ENCODE data around the gene MXRA7. TPM values are rescaled to one million over a fixed set of nuclear protein-coding genes. Genes with fewer than 3 reads are reported as not detected.
A peak's percentile ranks its signal among the peaks of the same experiment; 100 is the strongest.
"Not testable (repeated sequence)": the region's sequence is repeated elsewhere in the genome, so short reads cannot be mapped to it uniquely, and the experiment has no call there.

The MXRA7 gene
- total and polyA plus RNA-seq, 4 donors: 136 to 173 (median 161) TPM

DNA sequence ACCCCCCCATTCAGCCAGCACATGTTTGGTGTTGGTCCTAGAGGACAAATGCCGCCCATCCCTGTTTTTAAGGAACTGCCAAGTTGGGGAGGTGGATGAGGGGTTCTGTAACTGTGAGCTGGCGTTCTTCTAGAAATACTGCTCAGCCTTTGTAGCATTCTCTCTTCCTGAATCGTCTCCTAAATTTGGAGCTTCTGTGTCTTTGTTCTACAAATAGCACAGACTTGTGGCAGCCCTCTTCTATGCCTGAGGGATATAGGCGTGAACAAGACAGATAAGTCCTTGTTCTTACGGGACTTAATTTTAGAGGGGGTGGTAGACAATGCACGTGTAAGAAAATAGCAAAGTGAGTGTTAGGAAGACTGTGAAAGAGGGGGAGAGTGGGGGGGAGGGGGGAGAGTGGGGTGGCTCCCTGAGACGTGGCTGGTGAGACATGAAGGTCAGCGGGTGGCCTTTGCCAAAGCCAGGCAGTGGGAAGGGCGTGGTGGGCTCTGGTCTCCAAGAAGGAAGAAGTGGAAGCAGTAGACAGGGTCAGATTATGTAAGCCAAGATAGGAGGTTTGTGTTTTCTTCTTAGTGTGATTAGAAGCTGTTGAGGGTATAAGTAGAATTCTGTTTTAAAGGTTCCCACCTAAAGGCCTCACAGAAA is 37.1 kb upstream of the MXRA7 start:
- no peaks in the 10 kb centered on the region for H3K4me1 ChIP-seq (ENCODE audit: control insufficient read depth, insufficient read depth, low read length)
- no peak overlapping the region for H3K4me3 ChIP-seq (ENCODE audit: low read depth, low read length)
- WGBS (ENCODE audit: insufficient coverage): 75% methylated on average over 7 of the region's 9 CpGs
- no peak for DNase-seq (ENCODE audit: low read depth in 4 of 6, low spot score in 6 of 6)
- no peaks in the 10 kb centered on the region for H3K27me3 ChIP-seq (ENCODE audit: control insufficient read depth, insufficient read depth, low read length)
- H3K36me3 ChIP-seq (ENCODE audit: control insufficient read depth, insufficient read depth, low read length): peaks cover 50% of the 10 kb centered on the region
- no peak overlapping the region for H3K27ac ChIP-seq (ENCODE audit: low read depth, low read length)
- H3K9me3 ChIP-seq (ENCODE audit: control insufficient read depth, insufficient read depth, low read length): no peaks in the 10 kb centered on the region

DNA sequence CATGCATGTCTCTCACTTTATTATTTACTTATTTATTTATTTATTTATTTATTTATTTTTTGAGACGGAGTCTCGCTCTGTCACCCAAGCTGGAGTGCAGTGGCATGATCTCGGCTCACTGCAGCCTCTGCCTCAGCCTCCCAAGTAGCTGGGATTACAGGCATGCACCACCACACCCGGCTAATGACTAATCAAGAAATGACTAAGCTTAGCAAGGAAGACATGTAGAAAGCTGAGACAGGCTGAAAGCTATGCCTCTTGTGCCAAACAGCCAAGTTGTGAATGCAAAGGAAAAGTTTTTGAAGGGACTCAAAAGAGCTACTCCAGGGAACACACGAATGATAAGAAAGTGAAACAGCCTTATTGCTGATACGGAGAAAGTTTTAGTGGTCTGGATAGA is 35.0 kb upstream of the MXRA7 start:
- H3K4me1 ChIP-seq (ENCODE audit: control insufficient read depth, insufficient read depth, low read length); H3K27ac ChIP-seq (ENCODE audit: low read depth, low read length); H3K27me3 ChIP-seq (ENCODE audit: control insufficient read depth, insufficient read depth, low read length); DNase-seq (ENCODE audit: low read depth in 4 of 6, low spot score in 6 of 6); H3K9me3 ChIP-seq (ENCODE audit: control insufficient read depth, insufficient read depth, low read length); H3K4me3 ChIP-seq (ENCODE audit: low read depth, low read length): not testable (repeated sequence)
- H3K36me3 ChIP-seq (ENCODE audit: control insufficient read depth, insufficient read depth, low read length): peaks cover 50% of the 10 kb centered on the region
- WGBS (ENCODE audit: insufficient coverage): 87% methylated on average over 3 of the region's 6 CpGs

DNA sequence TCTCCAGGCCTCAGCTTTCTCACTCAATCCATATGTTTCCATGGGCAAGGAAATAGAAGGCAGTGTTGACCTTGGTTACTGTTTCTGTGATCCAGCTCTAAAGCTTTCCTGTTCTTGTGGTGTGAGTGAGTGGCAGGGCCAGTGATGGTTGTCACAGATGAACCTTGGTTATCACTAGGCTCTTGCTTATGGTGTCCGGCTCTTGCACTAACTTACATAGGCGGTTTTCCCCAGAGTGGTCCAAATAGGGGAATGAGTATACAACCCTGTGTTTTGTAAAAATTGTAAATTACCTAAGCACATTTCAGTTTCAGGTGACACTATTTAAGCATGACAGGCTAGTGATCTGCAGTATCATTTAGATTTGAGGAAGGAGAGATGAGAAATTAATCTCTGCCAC is 34.0 kb upstream of the MXRA7 start:
- peaks cover under 1% of the 10 kb centered on the region for H3K4me1 ChIP-seq (ENCODE audit: control insufficient read depth, insufficient read depth, low read length)
- no peak for DNase-seq (ENCODE audit: low read depth in 4 of 6, low spot score in 6 of 6)
- no peak overlapping the region for H3K27ac ChIP-seq (ENCODE audit: low read depth, low read length)
- peaks cover 47% of the 10 kb centered on the region for H3K36me3 ChIP-seq (ENCODE audit: control insufficient read depth, insufficient read depth, low read length)
- WGBS (ENCODE audit: insufficient coverage): 100% methylated on average over 1 of the region's 2 CpGs
- no peaks in the 10 kb centered on the region for H3K9me3 ChIP-seq (ENCODE audit: control insufficient read depth, insufficient read depth, low read length)
- H3K27me3 ChIP-seq (ENCODE audit: control insufficient read depth, insufficient read depth, low read length): no peaks in the 10 kb centered on the region
- H3K4me3 ChIP-seq (ENCODE audit: low read depth, low read length): no peak overlapping the region

DNA sequence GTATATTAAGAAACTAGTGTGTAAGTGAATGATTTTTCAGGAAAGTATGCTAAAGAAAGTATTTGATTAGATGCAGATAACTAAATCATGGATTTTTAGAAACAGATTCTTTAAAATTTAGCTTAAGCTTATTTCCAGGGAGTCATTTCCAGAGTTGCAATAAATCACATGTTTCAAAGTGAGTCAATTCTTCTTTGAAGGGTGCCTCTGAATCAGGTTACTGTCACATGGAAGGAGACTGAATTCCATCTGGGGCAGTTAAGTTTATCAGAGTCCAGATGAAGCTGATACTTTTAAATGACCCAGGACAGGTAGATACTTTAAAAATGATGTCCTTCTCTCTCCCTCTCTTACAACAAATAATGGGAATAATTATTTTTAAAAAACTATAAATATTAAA is 32.2 kb upstream of the MXRA7 start:
- Histone ChIP-seq H3K4me1 (ENCODE audit: control insufficient read depth, insufficient read depth, low read length) (peaks cover 3% of the 10 kb centered on the region), H3K27me3 (ENCODE audit: control insufficient read depth, insufficient read depth, low read length) (no peaks in the 10 kb centered on the region), H3K27ac (ENCODE audit: low read depth, low read length) (no peak overlapping the region), H3K4me3 (ENCODE audit: low read depth, low read length) (no peak overlapping the region), H3K9me3 (ENCODE audit: control insufficient read depth, insufficient read depth, low read length) (no peaks in the 10 kb centered on the region), H3K36me3 (ENCODE audit: control insufficient read depth, insufficient read depth, low read length) (peaks cover 32% of the 10 kb centered on the region)
- no peak for DNase-seq (ENCODE audit: low read depth in 4 of 6, low spot score in 6 of 6)

DNA sequence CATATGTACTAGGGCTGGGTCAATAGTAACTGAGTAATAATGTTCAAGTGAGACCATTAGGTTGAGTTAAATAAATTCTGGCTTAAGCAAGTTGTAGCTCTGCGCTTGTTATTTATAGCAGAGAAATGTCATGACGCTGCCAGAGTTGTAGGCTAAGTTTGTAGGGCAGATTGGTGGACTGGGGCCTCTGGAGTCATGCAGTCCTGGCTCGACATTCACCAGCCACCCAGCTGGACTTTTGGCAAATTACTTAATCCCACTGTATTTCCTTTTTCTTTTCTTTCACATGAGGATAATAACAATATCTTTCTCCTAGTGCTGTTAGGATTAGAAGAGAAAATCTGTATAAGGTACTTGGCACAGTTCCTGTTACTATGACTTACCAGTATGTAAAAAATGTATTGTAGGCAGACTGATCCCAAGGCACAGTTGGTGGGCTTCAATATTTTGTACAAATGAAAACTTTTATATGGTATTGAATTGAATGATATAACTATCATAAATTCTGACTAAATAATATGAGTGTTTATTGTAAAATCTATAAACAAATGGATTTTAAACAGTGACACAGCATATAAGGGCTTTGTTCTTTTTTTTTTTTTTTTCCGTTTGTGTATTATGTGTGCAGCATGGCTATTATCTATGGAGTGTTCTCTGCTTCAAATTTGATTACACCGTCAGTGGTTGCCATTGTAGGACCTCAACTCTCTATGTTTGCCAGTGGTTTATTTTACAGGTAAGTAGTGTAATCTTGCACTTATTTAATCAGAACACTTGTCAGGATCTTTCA is 29.8 kb upstream of the MXRA7 start:
- DNase-seq (ENCODE audit: low read depth in 4 of 6, low spot score in 6 of 6): peak in 1 of 6 donors; percentile 15
- Histone ChIP-seq H3K27ac (ENCODE audit: low read depth, low read length) (no peak overlapping the region), H3K27me3 (ENCODE audit: control insufficient read depth, insufficient read depth, low read length) (no peaks in the 10 kb centered on the region), H3K4me1 (ENCODE audit: control insufficient read depth, insufficient read depth, low read length) (peaks cover 6% of the 10 kb centered on the region), H3K4me3 (ENCODE audit: low read depth, low read length) (no peak overlapping the region), H3K36me3 (ENCODE audit: control insufficient read depth, insufficient read depth, low read length) (peaks cover 24% of the 10 kb centered on the region), H3K9me3 (ENCODE audit: control insufficient read depth, insufficient read depth, low read length) (no peaks in the 10 kb centered on the region)
- 53% methylated on average over 2 of the region's 5 CpGs for WGBS (ENCODE audit: insufficient coverage)

DNA sequence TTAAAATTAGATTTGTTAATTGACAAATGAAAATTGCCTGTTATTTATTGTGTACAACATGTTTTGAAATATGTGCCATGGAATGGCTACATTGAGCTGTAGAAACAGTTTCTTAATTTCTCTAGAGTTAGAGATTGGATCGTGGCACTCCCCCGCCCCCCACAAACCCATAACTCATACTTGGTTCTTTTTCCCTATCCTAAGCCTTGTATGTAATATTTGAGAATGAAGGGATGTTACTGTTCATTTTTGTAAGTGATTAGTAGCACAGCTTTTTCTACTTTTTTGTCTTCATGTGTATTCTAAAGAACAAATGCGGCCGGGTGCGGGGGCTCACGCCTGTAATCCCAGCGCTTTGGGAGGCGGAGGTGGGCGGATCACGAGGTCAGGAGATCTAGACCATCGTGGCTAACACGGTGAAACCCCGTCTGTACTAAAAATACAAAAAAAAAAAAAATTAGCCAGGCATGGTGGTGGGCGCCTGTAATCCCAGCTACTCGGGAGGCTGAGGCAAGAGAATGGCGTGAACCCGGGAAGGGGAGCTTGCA is 28.9 kb upstream of the MXRA7 start:
- H3K4me3 ChIP-seq (ENCODE audit: low read depth, low read length); H3K4me1 ChIP-seq (ENCODE audit: control insufficient read depth, insufficient read depth, low read length); H3K27me3 ChIP-seq (ENCODE audit: control insufficient read depth, insufficient read depth, low read length); H3K9me3 ChIP-seq (ENCODE audit: control insufficient read depth, insufficient read depth, low read length); H3K27ac ChIP-seq (ENCODE audit: low read depth, low read length); DNase-seq (ENCODE audit: low read depth in 4 of 6, low spot score in 6 of 6): not testable (repeated sequence)
- peaks cover 23% of the 10 kb centered on the region for H3K36me3 ChIP-seq (ENCODE audit: control insufficient read depth, insufficient read depth, low read length)
- 100% methylated on average over 1 of the region's 17 CpGs for WGBS (ENCODE audit: insufficient coverage)

DNA sequence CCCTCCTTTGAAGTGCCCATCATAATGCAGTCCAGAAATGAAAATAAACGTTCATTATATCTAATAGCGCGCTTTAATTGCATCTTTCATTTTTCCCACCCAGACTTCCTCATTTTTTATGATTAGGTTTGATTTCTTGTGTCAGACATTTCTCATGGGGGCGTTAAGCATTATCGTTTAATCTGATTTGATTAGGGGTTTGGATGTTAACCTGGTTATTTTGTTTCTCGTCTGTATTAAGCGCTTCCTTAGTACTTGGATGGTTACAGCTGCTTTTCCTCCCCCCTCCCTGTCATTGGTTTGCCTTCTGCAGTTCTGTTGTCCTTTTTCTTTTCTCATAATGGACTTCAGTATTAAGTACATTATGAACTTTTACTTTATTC is 27.7 kb upstream of the MXRA7 start:
- peak in 1 of 6 donors; percentile 41 for DNase-seq (ENCODE audit: low read depth in 4 of 6, low spot score in 6 of 6)
- Histone ChIP-seq H3K27ac (ENCODE audit: low read depth, low read length) (peak overlapping the region; percentile 100), H3K27me3 (ENCODE audit: control insufficient read depth, insufficient read depth, low read length) (no peaks in the 10 kb centered on the region), H3K4me1 (ENCODE audit: control insufficient read depth, insufficient read depth, low read length) (peaks cover 6% of the 10 kb centered on the region), H3K4me3 (ENCODE audit: low read depth, low read length) (peak overlapping the region; percentile 100), H3K9me3 (ENCODE audit: control insufficient read depth, insufficient read depth, low read length) (no peaks in the 10 kb centered on the region), H3K36me3 (ENCODE audit: control insufficient read depth, insufficient read depth, low read length) (peaks cover 19% of the 10 kb centered on the region)
- WGBS (ENCODE audit: insufficient coverage): no CpG with 5 or more reads among the region's 7 CpGs

DNA sequence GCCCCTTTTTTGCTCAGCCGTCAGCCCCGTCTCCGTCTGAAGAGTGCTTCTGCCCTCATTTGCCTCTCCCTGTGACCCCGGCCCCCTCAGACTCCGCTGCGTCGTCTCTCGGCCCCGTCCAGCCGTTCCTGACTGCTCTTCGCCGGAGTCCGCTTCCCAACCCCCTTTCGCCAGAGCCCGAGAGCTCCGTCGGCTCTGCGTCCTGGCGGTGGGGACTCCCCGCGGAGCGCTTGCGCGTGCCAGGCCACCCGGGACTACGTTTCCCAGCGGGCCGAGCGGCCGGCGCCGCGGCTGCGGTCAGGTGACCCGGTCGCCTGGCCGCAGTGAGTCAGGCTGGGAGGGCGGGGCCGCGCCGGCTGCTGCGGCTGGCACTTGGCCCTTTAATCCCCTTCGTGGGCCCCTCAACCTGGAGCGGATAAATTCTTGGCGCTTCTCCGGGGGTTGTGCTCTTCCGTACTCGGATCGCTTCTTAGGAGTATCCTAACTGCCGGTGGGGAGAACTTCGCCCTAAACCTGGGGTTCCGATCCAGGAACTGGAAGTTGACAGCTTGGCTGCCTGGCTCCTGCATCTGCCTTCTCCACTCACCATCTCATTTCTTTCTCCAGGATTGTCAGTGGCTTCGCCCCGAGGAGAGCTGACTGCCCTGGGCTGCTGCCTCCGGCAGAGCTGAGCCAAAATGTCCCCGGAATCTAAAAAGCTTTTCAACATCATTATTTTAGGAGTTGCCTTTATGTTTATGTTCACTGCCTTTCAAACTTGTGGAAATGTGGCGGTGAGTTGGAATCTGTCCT is 27.1 kb upstream of the MXRA7 start, which contains the start of gene MFSD11:
Gene MFSD11 (plus strand): TSS at position 444 of the 792 bp plus-strand sequence. CDS start 234 bp downstream, at position 678.
- peak within 1 kb of the TSS; percentile 100 for H3K4me3 ChIP-seq (ENCODE audit: low read depth, low read length)
- H3K27me3 ChIP-seq (ENCODE audit: control insufficient read depth, insufficient read depth, low read length): no peaks in the 10 kb centered on the region
- no peaks in the 10 kb centered on the region for H3K9me3 ChIP-seq (ENCODE audit: control insufficient read depth, insufficient read depth, low read length)
- WGBS (ENCODE audit: insufficient coverage): under 1% methylated on average over 52 of the region's 57 CpGs
- DNase-seq (ENCODE audit: low read depth in 4 of 6, low spot score in 6 of 6): peak in 5 of 6 donors; percentile 84 to 97 (median 94)
- H3K4me1 ChIP-seq (ENCODE audit: control insufficient read depth, insufficient read depth, low read length): peaks cover 6% of the 10 kb centered on the region
- peak within 1 kb of the TSS; percentile 100 for H3K27ac ChIP-seq (ENCODE audit: low read depth, low read length)
- peaks cover 19% of the 10 kb centered on the region for H3K36me3 ChIP-seq (ENCODE audit: control insufficient read depth, insufficient read depth, low read length)

DNA sequence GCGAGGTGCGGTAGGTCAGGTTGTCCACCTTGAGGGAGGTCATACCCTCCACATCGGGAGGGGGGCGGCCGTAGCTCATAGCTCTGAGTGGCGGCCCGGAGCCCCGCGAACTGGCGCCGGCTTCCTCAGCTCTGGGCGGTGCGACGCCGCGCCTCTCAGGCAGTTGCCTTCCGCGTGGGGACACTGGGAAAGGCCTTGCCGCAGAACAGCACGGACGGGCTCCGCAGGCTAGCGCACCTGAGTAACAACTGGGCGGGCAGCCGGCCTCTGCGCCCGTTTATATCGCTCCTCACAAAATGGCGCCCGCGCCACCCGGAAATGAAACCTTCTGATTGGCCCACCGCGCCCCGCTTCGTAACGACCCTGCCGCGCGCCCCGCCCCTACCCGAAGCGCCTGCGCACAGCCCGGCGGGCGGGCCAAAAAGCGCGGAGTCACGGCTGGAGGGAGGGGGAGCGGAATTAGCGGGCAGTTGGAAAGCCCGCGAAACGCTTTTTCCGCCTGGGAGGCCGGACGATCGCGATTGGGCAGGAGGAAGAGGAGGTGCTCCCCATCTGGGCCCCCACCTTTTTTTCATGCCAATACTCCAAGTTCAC is 26.4 kb upstream of the MXRA7 start, which contains the start of gene SRSF2:
Gene SRSF2 (minus strand): TSS at position 250 of the 594 bp plus-strand sequence. CDS start 171 bp downstream, at position 79.
- Histone ChIP-seq H3K27ac (ENCODE audit: low read depth, low read length) (peak within 1 kb of the TSS; percentile 100), H3K9me3 (ENCODE audit: control insufficient read depth, insufficient read depth, low read length) (no peaks in the 10 kb centered on the region), H3K27me3 (ENCODE audit: control insufficient read depth, insufficient read depth, low read length) (no peaks in the 10 kb centered on the region), H3K36me3 (ENCODE audit: control insufficient read depth, insufficient read depth, low read length) (peaks cover 17% of the 10 kb centered on the region), H3K4me3 (ENCODE audit: low read depth, low read length) (peak within 1 kb of the TSS; percentile 100), H3K4me1 (ENCODE audit: control insufficient read depth, insufficient read depth, low read length) (peaks cover 9% of the 10 kb centered on the region)
- WGBS (ENCODE audit: insufficient coverage): 0% methylated on average over 60 of the region's 60 CpGs
- peak; percentile 93 to 99 (median 97) for DNase-seq (ENCODE audit: low read depth in 4 of 6, low spot score in 6 of 6)
